ENCODE data around the gene ARHGAP6. TPM values are rescaled to one million over a fixed set of nuclear protein-coding genes. Genes with fewer than 3 reads are reported as not detected.

The ARHGAP6 gene
- total RNA-seq, 1 experiment from 2014 or later = 0.07 TPM

GRCh38 chrX:11564546-11564945, 101.2 kb downstream of the ARHGAP6 start:
- Mint-ChIP-seq H3K36me3 (ENCODE audit: insufficient read depth in 1 of 3, low read depth in 3 of 3) (peaks cover 0 to 2% (median 0%) of the 10 kb centered on the region in 3 experiments; a peak in 2 of 7 replicates), H3K27ac (no peak overlapping the region), H3K4me1 (peaks cover 8 to 11% of the 10 kb centered on the region in 2 experiments; a peak in 3 of 4 replicates), H3K27me3 (ENCODE audit: low read depth) (peaks cover 91% of the 10 kb centered on the region), H3K9me3 (peaks cover 38 to 53% of the 10 kb centered on the region in 2 experiments), H3K4me3 (no peak overlapping the region)
- H3K56ac ChIP-seq (ENCODE audit: insufficient read length, low read depth, low read length) = no peak overlapping the region
- no peak overlapping the region for H4K8ac ChIP-seq (replicated peaks; ENCODE audit: insufficient read length, low read depth, low read length)
- H2AFZ ChIP-seq (ENCODE audit: low read length) = no peak overlapping the region
- H2BK20ac ChIP-seq (ENCODE audit: low read depth, low read length, poor library complexity, severe bottlenecking) = no peak overlapping the region
- H3K4me1 ChIP-seq (ENCODE audit: insufficient read depth, low read length) = no peaks in the 10 kb centered on the region; the same call in 1 of the 2 replicates
- no peak overlapping the region for H3K18ac ChIP-seq (ENCODE audit: insufficient read length, low read depth, low read length)
- no peak overlapping the region for H3K9ac ChIP-seq (ENCODE audit: extremely low read depth, insufficient read length, low read length)
- no CpG with 5 or more reads among the region's 1 CpG for WGBS (ENCODE audit: extremely low coverage, insufficient read length, low lambda C conversion rate)
- no peak overlapping the region for H3K27ac ChIP-seq (ENCODE audit: insufficient read length, low read depth, low read length)
- no peaks in the 10 kb centered on the region for H3K79me2 ChIP-seq (ENCODE audit: insufficient read depth, low read length)
- H3K23ac ChIP-seq (ENCODE audit: insufficient read length, low read depth, low read length) = no peak overlapping the region
- no peak overlapping the region for H2BK5ac ChIP-seq (ENCODE audit: insufficient read length, low read length)
- H3K9me3 ChIP-seq (ENCODE audit: control insufficient read depth, low read depth, low read length) = no peaks in the 10 kb centered on the region
- peaks cover 2% of the 10 kb centered on the region for H4K20me1 ChIP-seq (ENCODE audit: control insufficient read depth, insufficient read depth, insufficient read length)
- H3K14ac ChIP-seq (ENCODE audit: insufficient read depth, low read length) = no peak overlapping the region
- no peaks in the 10 kb centered on the region for H3K79me1 ChIP-seq (ENCODE audit: insufficient read depth, low read depth, low read length, poor library complexity, severe bottlenecking)
- TF ChIP-seq CTCF (conservative IDR thresholded peaks at IDR 0.05) = no peak
- H2BK12ac ChIP-seq (ENCODE audit: insufficient read length, low read depth, low read length) = no peak overlapping the region
- H2BK15ac ChIP-seq (ENCODE audit: low read depth, low read length) = no peak overlapping the region
- H3K4ac ChIP-seq (ENCODE audit: low read depth, low read length) = no peak overlapping the region
- peaks cover 50% of the 10 kb centered on the region for H3K27me3 ChIP-seq (ENCODE audit: insufficient read depth, low read length)
- H4K91ac ChIP-seq (ENCODE audit: insufficient read length, low read depth, low read length) = no peak overlapping the region
- H2AK5ac ChIP-seq (ENCODE audit: insufficient read length, low read length) = no peak overlapping the region
- no peak overlapping the region for H4K5ac ChIP-seq (ENCODE audit: insufficient read length, low read depth, low read length)
- no peak for DNase-seq
- H3K23me2 ChIP-seq (ENCODE audit: insufficient read length, low read depth, low read length, poor library complexity, severe bottlenecking) = no peaks in the 10 kb centered on the region
- no peak overlapping the region for H3K4me2 ChIP-seq (ENCODE audit: insufficient read depth, insufficient read length, low read length)
- no peak overlapping the region for H2BK120ac ChIP-seq (ENCODE audit: low read depth, low read length, poor library complexity, severe bottlenecking)
- no peak overlapping the region for H3T11ph ChIP-seq (ENCODE audit: low read length)

Measured in H9 (cell line).